MM.1S (cell line): ENCODE results near the gene BTN2A1.

Experiments
- DNase-seq: peaks from one replicate; pipeline ENCODE4 v3.0.0-alpha.2; 2015
- H2AFZ ChIP-seq: fragments of 300-600 bp; sonication (generic); 2 replicates; pipeline ENCODE4 v1.6.0; 2016; ENCODE audit warnings: antibody characterized with exemption, low read length
- H3F3A ChIP-seq: fragments of 300-600 bp; sonication (generic); 2 replicates; pipeline ENCODE4 v1.6.1; 2016; ENCODE audit warnings: mild to moderate bottlenecking, antibody characterized with exemption, low read length, moderate library complexity, mixed read lengths; ENCODE audit not compliant: insufficient read depth
- H3K27ac ChIP-seq: fragments of 300-600 bp; sonication (generic); 2 replicates; pipeline ENCODE4 v1.5.1; 2016; ENCODE audit warnings: mild to moderate bottlenecking, low read length
- H3K27me3 ChIP-seq: fragments of 300-600 bp; sonication (generic); replicated peaks from 2 replicates; pipeline ENCODE4 v1.6.0; 2016; ENCODE audit warnings: low read length; ENCODE audit not compliant: insufficient read depth
- H3K36me3 ChIP-seq: fragments of 300-600 bp; sonication (generic); replicated peaks from 2 replicates; pipeline ENCODE4 v1.6.1; 2016; ENCODE audit warnings: mild to moderate bottlenecking, low read length, mixed read lengths; ENCODE audit not compliant: insufficient read depth
- H3K4me1 ChIP-seq: fragments of 300-600 bp; sonication (generic); 2 replicates; pipeline ENCODE4 v1.6.1; 2016; ENCODE audit warnings: low read length, mixed read lengths
- H3K4me2 ChIP-seq: fragments of 300-600 bp; sonication (generic); 2 replicates; pipeline ENCODE4 v1.6.0; 2016; ENCODE audit warnings: low read depth, low read length
- H3K4me3 ChIP-seq: fragments of 300-600 bp; sonication (generic); 2 replicates; pipeline ENCODE4 v1.5.1; 2016; ENCODE audit warnings: low read length, mixed read lengths
- H3K79me2 ChIP-seq: fragments of 300-600 bp; sonication (generic); 2 replicates; pipeline ENCODE4 v1.6.1; 2016; ENCODE audit warnings: mixed run types, low read length, mixed read lengths
- H3K9ac ChIP-seq: fragments of 300-600 bp; sonication (generic); 2 replicates; pipeline ENCODE4 v1.6.1; 2016; ENCODE audit warnings: low read length, mixed read lengths
- H3K9me2 ChIP-seq: fragments of 300-600 bp; sonication (generic); replicated peaks from 2 replicates; pipeline ENCODE4 v1.6.1; 2016; ENCODE audit warnings: mild to moderate bottlenecking, low read length, mixed read lengths; ENCODE audit not compliant: insufficient read depth
- H3K9me3 ChIP-seq: fragments of 300-600 bp; sonication (generic); replicated peaks from 2 replicates; pipeline ENCODE4 v1.6.1; 2016; ENCODE audit warnings: mild to moderate bottlenecking, low read length, mixed read lengths; ENCODE audit not compliant: insufficient read depth
- H4K20me1 ChIP-seq: fragments of 300-600 bp; sonication (generic); 2 replicates; pipeline ENCODE4 v1.6.1; 2016; ENCODE audit warnings: mild to moderate bottlenecking, low read length, moderate library complexity, mixed read lengths; ENCODE audit not compliant: insufficient read depth
- EZH2 ChIP-seq: fragments of 300-600 bp; sonication (generic); optimal IDR thresholded peaks from 2 replicates; pipeline ENCODE3; 2017; ENCODE audit warnings: low read depth, mild to moderate bottlenecking, antibody characterized with exemption, low read length, mixed read lengths
- EZH2phosphoT487 ChIP-seq: fragments of 300-600 bp; sonication (generic); IDR thresholded peaks from 2 replicates; pipeline ENCODE4 v1.6.1; 2018; ENCODE audit warnings: antibody characterized with exemption, low read length
- TF ChIP-seq, protein P1 (sequence below): fragments of 300-600 bp; sonication (generic); IDR thresholded peaks from 2 replicates; pipeline ENCODE4 v1.5.1; 2016; ENCODE audit warnings: antibody characterized with exemption, low read length, mixed read lengths

Gene BTN2A1

DNA sequence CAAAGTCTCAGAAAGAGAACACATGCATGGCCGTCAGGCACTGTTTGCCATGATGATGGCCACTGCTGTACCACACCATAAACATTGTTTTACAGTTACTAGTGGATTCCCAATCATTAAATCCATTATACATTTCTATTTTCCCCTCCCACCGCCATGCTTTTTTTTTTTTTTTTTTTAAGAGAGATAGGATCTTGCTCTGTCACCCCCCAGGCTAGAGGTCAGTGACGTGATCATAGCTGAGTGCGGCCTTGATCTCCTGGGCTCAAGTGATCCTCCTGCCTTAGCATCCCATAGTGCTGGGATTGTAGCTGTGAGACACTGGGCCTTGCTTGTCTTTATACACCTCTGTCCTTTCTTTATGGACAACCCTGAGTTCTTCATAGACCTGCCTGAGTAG is 21.7 kb upstream of the BTN2A1 start:
- Histone ChIP-seq H3K79me2 (no peaks in the 10 kb centered on the region), H3K4me3 (no peak overlapping the region), H3K9me2 (no peaks in the 10 kb centered on the region), H3K4me1 (peaks cover 7% of the 10 kb centered on the region), H3K9ac (no peak overlapping the region), H3K27me3 (no peaks in the 10 kb centered on the region), H3K27ac (no peak overlapping the region), H3K4me2 (no peak overlapping the region), H4K20me1 (no peaks in the 10 kb centered on the region), H3K9me3 (no peaks in the 10 kb centered on the region), H2AFZ (no peak overlapping the region), H3K36me3 (no peaks in the 10 kb centered on the region), H3F3A (no peaks in the 10 kb centered on the region)
- DNase-seq, result no peak
- TF ChIP-seq, protein P1, sequence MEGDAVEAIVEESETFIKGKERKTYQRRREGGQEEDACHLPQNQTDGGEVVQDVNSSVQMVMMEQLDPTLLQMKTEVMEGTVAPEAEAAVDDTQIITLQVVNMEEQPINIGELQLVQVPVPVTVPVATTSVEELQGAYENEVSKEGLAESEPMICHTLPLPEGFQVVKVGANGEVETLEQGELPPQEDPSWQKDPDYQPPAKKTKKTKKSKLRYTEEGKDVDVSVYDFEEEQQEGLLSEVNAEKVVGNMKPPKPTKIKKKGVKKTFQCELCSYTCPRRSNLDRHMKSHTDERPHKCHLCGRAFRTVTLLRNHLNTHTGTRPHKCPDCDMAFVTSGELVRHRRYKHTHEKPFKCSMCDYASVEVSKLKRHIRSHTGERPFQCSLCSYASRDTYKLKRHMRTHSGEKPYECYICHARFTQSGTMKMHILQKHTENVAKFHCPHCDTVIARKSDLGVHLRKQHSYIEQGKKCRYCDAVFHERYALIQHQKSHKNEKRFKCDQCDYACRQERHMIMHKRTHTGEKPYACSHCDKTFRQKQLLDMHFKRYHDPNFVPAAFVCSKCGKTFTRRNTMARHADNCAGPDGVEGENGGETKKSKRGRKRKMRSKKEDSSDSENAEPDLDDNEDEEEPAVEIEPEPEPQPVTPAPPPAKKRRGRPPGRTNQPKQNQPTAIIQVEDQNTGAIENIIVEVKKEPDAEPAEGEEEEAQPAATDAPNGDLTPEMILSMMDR, result no peak

DNA sequence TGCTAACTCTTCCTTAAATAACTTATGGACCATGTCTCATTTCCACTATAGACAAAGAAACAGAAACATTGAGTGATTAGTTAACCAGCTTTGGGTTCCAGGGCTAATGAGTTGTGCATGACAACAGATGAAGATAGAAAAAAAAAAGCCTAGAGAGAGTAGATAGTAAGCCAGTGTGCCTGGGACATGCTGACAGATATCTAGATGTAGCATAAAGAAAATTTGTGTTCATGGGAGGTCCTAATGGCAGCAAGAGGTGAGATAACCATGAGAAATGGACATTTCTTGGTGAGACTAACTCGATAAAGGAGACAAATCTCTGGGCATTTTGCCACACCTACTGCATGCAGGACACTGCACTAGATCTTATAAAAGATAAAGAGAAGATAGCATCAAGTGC is 20.2 kb upstream of the BTN2A1 start:
- no peak overlapping the region for H3K4me2 ChIP-seq
- DNase-seq, result no peak
- no peaks in the 10 kb centered on the region for H3K9me2 ChIP-seq
- TF ChIP-seq EZH2 (no peak), EZH2phosphoT487 (no peak)
- TF ChIP-seq, protein P1, result no peak
- peaks cover 7% of the 10 kb centered on the region for H3K4me1 ChIP-seq
- H3K4me3 ChIP-seq, result no peak overlapping the region
- no peak overlapping the region for H2AFZ ChIP-seq
- no peak overlapping the region for H3K9ac ChIP-seq
- H3F3A ChIP-seq, result no peaks in the 10 kb centered on the region
- no peaks in the 10 kb centered on the region for H3K36me3 ChIP-seq
- no peaks in the 10 kb centered on the region for H3K79me2 ChIP-seq
- H3K9me3 ChIP-seq, result no peaks in the 10 kb centered on the region
- H4K20me1 ChIP-seq, result no peaks in the 10 kb centered on the region
- H3K27me3 ChIP-seq, result no peaks in the 10 kb centered on the region
- no peak overlapping the region for H3K27ac ChIP-seq

DNA sequence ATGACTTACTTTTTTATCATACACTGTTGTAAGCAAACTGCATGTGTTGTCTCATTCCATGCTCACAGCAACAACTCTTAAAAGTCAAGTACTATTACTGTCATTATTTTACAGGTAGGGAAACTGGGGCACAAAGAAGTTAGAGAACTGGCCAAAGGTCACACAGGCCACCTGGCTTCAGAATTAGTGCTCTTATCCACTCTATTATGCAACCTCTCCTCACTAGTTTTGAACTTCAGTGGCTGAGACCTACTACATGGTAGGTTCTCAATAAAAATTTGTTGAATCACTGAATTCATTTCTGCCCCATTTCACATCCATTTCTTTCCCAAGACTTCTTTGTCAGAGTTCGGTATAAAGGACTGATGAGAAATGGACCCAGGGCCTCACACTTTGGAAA is 19.8 kb upstream of the BTN2A1 start:
- Histone ChIP-seq H3K27ac (no peak overlapping the region), H3K79me2 (no peaks in the 10 kb centered on the region), H3K4me1 (peaks cover 7% of the 10 kb centered on the region), H3F3A (no peaks in the 10 kb centered on the region), H4K20me1 (no peaks in the 10 kb centered on the region), H2AFZ (no peak overlapping the region), H3K9ac (no peak overlapping the region), H3K4me3 (no peak overlapping the region), H3K27me3 (no peaks in the 10 kb centered on the region), H3K4me2 (no peak overlapping the region), H3K9me2 (no peaks in the 10 kb centered on the region), H3K9me3 (no peaks in the 10 kb centered on the region), H3K36me3 (no peaks in the 10 kb centered on the region)
- TF ChIP-seq EZH2, result no peak
- no peak for TF ChIP-seq EZH2phosphoT487
- TF ChIP-seq, protein P1, result no peak
- no peak for DNase-seq
